DOHH2 (cell line): Measurements from ENCODE around the gene AGBL4.

Experiments
- H3F3A ChIP-seq: fragments of 200-600 bp; sonication (generic), shearing (Covaris generic); 2 replicates; pipeline ENCODE4 v1.6.0; 2016; ENCODE audit warnings: antibody characterized with exemption, mild to moderate bottlenecking; ENCODE audit not compliant: control insufficient read depth, insufficient read depth
- H3K27ac ChIP-seq: fragments of 200-600 bp; sonication (generic); 2 replicates; pipeline ENCODE4 v1.5.1; 2014; ENCODE audit warnings: low read depth, mild to moderate bottlenecking, low read length, moderate library complexity
- H3K27me3 ChIP-seq: fragments of 200-600 bp; sonication (generic); 2 replicates; pipeline ENCODE4 v1.6.1; 2014; ENCODE audit warnings: mild to moderate bottlenecking, low read length, mixed read lengths; ENCODE audit not compliant: control insufficient read depth
- H3K36me3 ChIP-seq: fragments of 200-600 bp; sonication (generic); 2 replicates; pipeline ENCODE4 v1.6.1; 2014; ENCODE audit warnings: mild to moderate bottlenecking, low read length, moderate library complexity, mixed read lengths; ENCODE audit not compliant: control insufficient read depth
- H3K4me1 ChIP-seq: fragments of 200-600 bp; sonication (generic); 2 replicates; pipeline ENCODE4 v1.6.1; 2014; ENCODE audit warnings: mild to moderate bottlenecking, low read length, mixed read lengths; ENCODE audit not compliant: control insufficient read depth
- H3K4me2 ChIP-seq: fragments of 200-600 bp; sonication (generic); 2 replicates; pipeline ENCODE4 v1.6.0; 2014; ENCODE audit warnings: mild to moderate bottlenecking, low read length, moderate library complexity
- H3K4me3 ChIP-seq: fragments of 200-600 bp; sonication (generic); 2 replicates; pipeline ENCODE4 v1.5.1; 2014; ENCODE audit warnings: mild to moderate bottlenecking, low read length, mixed read lengths
- H3K79me2 ChIP-seq: fragments of 200-600 bp; sonication (generic); 2 replicates; pipeline ENCODE4 v1.6.1; 2014; ENCODE audit warnings: mild to moderate bottlenecking, low read length, mixed read lengths; ENCODE audit not compliant: control insufficient read depth
- H3K9me2 ChIP-seq: fragments of 200-600 bp; sonication (generic); replicated peaks from 2 replicates; pipeline ENCODE4 v1.6.1; 2014; ENCODE audit warnings: mild to moderate bottlenecking, low read length, mixed read lengths; ENCODE audit not compliant: control insufficient read depth
- H3K9me3 ChIP-seq: fragments of 200-600 bp; sonication (generic); 2 replicates; pipeline ENCODE4 v1.6.1; 2014; ENCODE audit warnings: antibody characterized with exemption, low read length, mixed read lengths; ENCODE audit not compliant: control insufficient read depth, insufficient read depth
- H4K20me1 ChIP-seq: fragments of 200-600 bp; sonication (generic); 2 replicates; pipeline ENCODE4 v1.6.0; 2014; ENCODE audit warnings: low read depth, mild to moderate bottlenecking, antibody characterized with exemption, low read length, moderate library complexity; ENCODE audit not compliant: control insufficient read depth, insufficient read depth
- EZH2phosphoT487 ChIP-seq: fragments of 200-600 bp; sonication (generic); IDR thresholded peaks from 2 replicates; pipeline ENCODE4 v1.6.1; 2017; ENCODE audit warnings: borderline replicate concordance, mild to moderate bottlenecking, antibody characterized with exemption, low read length, moderate library complexity, mixed read lengths
- TF ChIP-seq, protein P1 (sequence below): fragments of 200-600 bp; sonication (generic); IDR thresholded peaks from one replicate; pipeline ENCODE4 v1.5.1; 2014; ENCODE audit warnings: antibody characterized with exemption, mild to moderate bottlenecking, low read depth, low read length; ENCODE audit not compliant: poor library complexity, severe bottlenecking

The AGBL4 gene

GRCh38 chr1:49448200-49448599 is 575.6 kb downstream of the AGBL4 start:
- Histone ChIP-seq H3K27me3 (no peaks in the 10 kb centered on the region), H3F3A (no peaks in the 10 kb centered on the region), H3K36me3 (no peaks in the 10 kb centered on the region), H3K79me2 (no peaks in the 10 kb centered on the region), H3K4me3 (no peak overlapping the region), H3K9me3 (no peaks in the 10 kb centered on the region; the same call in 1 of the 2 replicates), H3K27ac (no peak overlapping the region), H3K9me2 (no peaks in the 10 kb centered on the region), H3K4me1 (no peaks in the 10 kb centered on the region), H3K4me2 (no peak overlapping the region), H4K20me1 (no peaks in the 10 kb centered on the region)
- TF ChIP-seq EZH2phosphoT487, result no peak
- TF ChIP-seq, protein P1, sequence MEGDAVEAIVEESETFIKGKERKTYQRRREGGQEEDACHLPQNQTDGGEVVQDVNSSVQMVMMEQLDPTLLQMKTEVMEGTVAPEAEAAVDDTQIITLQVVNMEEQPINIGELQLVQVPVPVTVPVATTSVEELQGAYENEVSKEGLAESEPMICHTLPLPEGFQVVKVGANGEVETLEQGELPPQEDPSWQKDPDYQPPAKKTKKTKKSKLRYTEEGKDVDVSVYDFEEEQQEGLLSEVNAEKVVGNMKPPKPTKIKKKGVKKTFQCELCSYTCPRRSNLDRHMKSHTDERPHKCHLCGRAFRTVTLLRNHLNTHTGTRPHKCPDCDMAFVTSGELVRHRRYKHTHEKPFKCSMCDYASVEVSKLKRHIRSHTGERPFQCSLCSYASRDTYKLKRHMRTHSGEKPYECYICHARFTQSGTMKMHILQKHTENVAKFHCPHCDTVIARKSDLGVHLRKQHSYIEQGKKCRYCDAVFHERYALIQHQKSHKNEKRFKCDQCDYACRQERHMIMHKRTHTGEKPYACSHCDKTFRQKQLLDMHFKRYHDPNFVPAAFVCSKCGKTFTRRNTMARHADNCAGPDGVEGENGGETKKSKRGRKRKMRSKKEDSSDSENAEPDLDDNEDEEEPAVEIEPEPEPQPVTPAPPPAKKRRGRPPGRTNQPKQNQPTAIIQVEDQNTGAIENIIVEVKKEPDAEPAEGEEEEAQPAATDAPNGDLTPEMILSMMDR, result no peak

DNA sequence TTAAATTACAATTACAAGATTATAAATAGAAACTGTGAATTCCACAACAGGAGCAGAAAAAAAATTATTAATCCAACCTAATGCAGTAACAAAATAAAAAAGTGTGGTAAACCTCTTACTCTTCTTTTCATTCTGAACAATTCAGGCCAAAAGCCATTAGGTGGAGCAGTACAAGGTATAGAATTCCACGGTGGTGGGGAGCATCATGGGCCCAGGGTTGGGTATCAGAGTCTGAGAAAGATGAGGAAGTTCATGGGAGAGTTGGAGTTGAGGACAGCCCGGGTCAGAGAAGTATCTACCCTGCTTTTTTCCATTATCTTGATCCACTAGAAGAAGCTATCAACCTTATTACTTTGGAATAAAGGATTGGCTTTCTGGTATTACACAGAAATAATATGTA is 586.9 kb downstream of the AGBL4 start:
- H3K9me3 ChIP-seq, result no peaks in the 10 kb centered on the region
- TF ChIP-seq EZH2phosphoT487, result no peak
- TF ChIP-seq, protein P1, result no peak
- no peaks in the 10 kb centered on the region for H3K36me3 ChIP-seq
- no peaks in the 10 kb centered on the region for H4K20me1 ChIP-seq
- no peaks in the 10 kb centered on the region for H3K4me1 ChIP-seq
- H3K27me3 ChIP-seq, result no peaks in the 10 kb centered on the region
- no peak overlapping the region for H3K4me2 ChIP-seq
- no peaks in the 10 kb centered on the region for H3F3A ChIP-seq
- no peak overlapping the region for H3K4me3 ChIP-seq
- no peaks in the 10 kb centered on the region for H3K9me2 ChIP-seq
- H3K79me2 ChIP-seq, result no peaks in the 10 kb centered on the region
- H3K27ac ChIP-seq, result no peak overlapping the region

- H3K27me3 ChIP-seq, result no peaks in the 10 kb centered on the region
- no peak overlapping the region for H3K27ac ChIP-seq
- no peaks in the 10 kb centered on the region for H3K9me3 ChIP-seq
- H3K79me2 ChIP-seq, result no peaks in the 10 kb centered on the region
- H3K4me3 ChIP-seq, result no peak overlapping the region
- H3K9me2 ChIP-seq, result no peaks in the 10 kb centered on the region
- no peak overlapping the region for H3K4me2 ChIP-seq
- no peak for TF ChIP-seq EZH2phosphoT487
- TF ChIP-seq, protein P1, result no peak
- no peaks in the 10 kb centered on the region for H3K36me3 ChIP-seq
- no peaks in the 10 kb centered on the region for H3F3A ChIP-seq
- no peaks in the 10 kb centered on the region for H3K4me1 ChIP-seq
- no peaks in the 10 kb centered on the region for H4K20me1 ChIP-seq
Observed at GRCh38 chr1:49435291-49435690, 588.5 kb downstream of the AGBL4 start.

DNA sequence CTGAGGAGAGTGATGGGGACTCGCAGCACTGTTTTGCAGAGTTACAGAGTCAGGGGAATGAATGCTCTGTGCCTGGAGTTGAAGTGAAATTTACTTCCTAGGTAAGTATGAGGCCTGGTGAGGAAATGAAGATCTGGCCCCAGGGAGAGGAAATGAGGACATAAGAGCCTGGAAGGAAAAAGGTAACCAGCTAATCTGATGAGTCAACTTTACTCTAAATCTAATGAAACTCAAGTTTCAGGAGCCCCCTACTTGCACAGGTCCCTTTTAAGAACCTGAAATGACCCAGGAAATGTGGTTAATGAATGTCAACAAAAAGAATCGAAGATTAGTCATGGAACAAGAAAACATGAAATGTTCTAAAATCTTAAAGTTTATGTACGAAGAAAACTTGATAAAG is 599.0 kb downstream of the AGBL4 start:
- Histone ChIP-seq H3K4me2 (no peak overlapping the region), H3K27me3 (no peaks in the 10 kb centered on the region), H3K9me2 (no peaks in the 10 kb centered on the region), H3F3A (no peaks in the 10 kb centered on the region), H3K4me3 (no peak overlapping the region), H4K20me1 (no peaks in the 10 kb centered on the region), H3K27ac (no peak overlapping the region), H3K36me3 (no peaks in the 10 kb centered on the region), H3K4me1 (no peaks in the 10 kb centered on the region), H3K79me2 (no peaks in the 10 kb centered on the region), H3K9me3 (no peaks in the 10 kb centered on the region; the same call in 1 of the 2 replicates)
- no peak for TF ChIP-seq EZH2phosphoT487
- TF ChIP-seq, protein P1, result no peak
